Gastroesophageal sphincter (tissue), 3 donors: ENCODE measurements around the gene HOXD13.

Source experiments
- CTCF ChIP-seq, 4 experiments: fragments of 200-600 bp in 2 of 4; fragments of 450-650 bp in 2 of 4; sonication (generic) in 1 of 4; IDR thresholded peaks; one replicate each; pipeline ENCODE4 v1.5.1; 2017 to 2019; ENCODE audit warnings: antibody characterized with exemption in 4 of 4, mild to moderate bottlenecking in 2 of 4, moderate library complexity in 2 of 4
- POLR2A ChIP-seq, 2 donors: fragments of 450-650 bp; IDR thresholded peaks; one replicate each; pipeline ENCODE4 v1.6.1; 2017; ENCODE audit warnings: antibody characterized with exemption in 2 of 2, mild to moderate bottlenecking in 2 of 2, moderate library complexity in 1 of 2
- POLR2AphosphoS5 ChIP-seq: sonication (generic); formaldehyde crosslinking; IDR thresholded peaks from one replicate; pipeline ENCODE4 v1.6.1; 2017; ENCODE audit warnings: antibody characterized with exemption

- TF ChIP-seq POLR2AphosphoS5 (no peak), POLR2A (IDR thresholded peaks at IDR 0.05) (no peak), CTCF (IDR thresholded peaks at IDR 0.05) (no peak)
Observed at GRCh38 chr2:176105078-176105729, 12.7 kb downstream of the HOXD13 start.
